NCI-H1092 treated with DMSO at 0.1 percent for 48 hours (cell line): ENCODE data around the gene PTTG1IP.
"Not testable (repeated sequence)": the region's sequence is repeated elsewhere in the genome, so short reads cannot be mapped to it uniquely, and the experiment has no call there.

Experiments used
- DNase-seq: peaks from one replicate; lab custom pipeline; 2025; lab: John Stamatoyannopoulos, UW

The PTTG1IP gene

GRCh38 chr21:44845418-44846223, 27.9 kb downstream of the PTTG1IP start:
- peak; percentile 47 for DNase-seq

GRCh38 chr21:44844256-44844655, 29.2 kb downstream of the PTTG1IP start:
- no peak for DNase-seq

GRCh38 chr21:44842721-44843445, 30.6 kb downstream of the PTTG1IP start:
- no peak for DNase-seq

GRCh38 chr21:44842087-44842486, 31.4 kb downstream of the PTTG1IP start:
- no peak for DNase-seq

- DNase-seq, result no peak
Observed at GRCh38 chr21:44840771-44841170, 32.7 kb downstream of the PTTG1IP start.

- no peak for DNase-seq
Observed at GRCh38 chr21:44838951-44839350, 34.5 kb downstream of the PTTG1IP start.

GRCh38 chr21:44838039-44838895, 35.2 kb downstream of the PTTG1IP start:
- no peak for DNase-seq

GRCh38 chr21:44837537-44837936, 36.0 kb downstream of the PTTG1IP start:
- DNase-seq, result no peak

- DNase-seq, result peak; percentile 25
Observed at GRCh38 chr21:44836666-44837471, 36.6 kb downstream of the PTTG1IP start.

- DNase-seq, result no peak
Observed at GRCh38 chr21:44836349-44836665, 37.2 kb downstream of the PTTG1IP start.

GRCh38 chr21:44835647-44835973, 37.9 kb downstream of the PTTG1IP start:
- DNase-seq, result no peak

- no peak for DNase-seq
Observed at GRCh38 chr21:44834951-44835646, 38.4 kb downstream of the PTTG1IP start.

- no peak for DNase-seq
Observed at GRCh38 chr21:44834231-44834950, 39.1 kb downstream of the PTTG1IP start.

GRCh38 chr21:44833663-44834062, 39.8 kb downstream of the PTTG1IP start:
- no peak for DNase-seq

- DNase-seq, result not testable (repeated sequence)
Observed at GRCh38 chr21:44832516-44833255, 40.8 kb downstream of the PTTG1IP start.

- DNase-seq, result no peak
Observed at GRCh38 chr21:44831227-44831860, 42.1 kb downstream of the PTTG1IP start.

GRCh38 chr21:44829507-44830092, 43.9 kb downstream of the PTTG1IP start:
- no peak for DNase-seq

GRCh38 chr21:44828362-44829056, 45.0 kb downstream of the PTTG1IP start:
- no peak for DNase-seq
